ENCODE results near the gene SCN5A.

The SCN5A gene

GRCh38 chr3:38620236-38620635, 29.3 kb downstream of the SCN5A start:
- no peak for DNase-seq

DNA sequence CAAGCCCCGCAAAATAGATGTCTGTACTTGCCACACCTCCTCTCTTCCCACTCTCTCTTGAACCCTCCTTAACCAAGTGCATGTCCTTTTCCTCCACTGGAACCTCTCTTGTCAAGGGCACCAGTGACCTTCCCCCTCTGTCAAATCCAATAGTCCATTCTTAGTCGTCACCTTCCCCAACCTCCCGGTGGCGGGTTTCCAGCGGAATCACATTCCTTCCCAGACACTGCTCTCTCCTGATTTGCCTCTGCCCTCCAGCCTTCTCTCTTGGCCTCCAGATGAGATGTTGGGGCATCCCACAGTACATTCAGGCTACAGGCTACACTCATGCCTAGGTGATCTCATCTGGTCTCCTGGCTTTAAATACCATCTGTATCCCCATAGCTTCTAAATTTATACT, 31.1 kb downstream of the SCN5A start:
- no peak for DNase-seq

DNA sequence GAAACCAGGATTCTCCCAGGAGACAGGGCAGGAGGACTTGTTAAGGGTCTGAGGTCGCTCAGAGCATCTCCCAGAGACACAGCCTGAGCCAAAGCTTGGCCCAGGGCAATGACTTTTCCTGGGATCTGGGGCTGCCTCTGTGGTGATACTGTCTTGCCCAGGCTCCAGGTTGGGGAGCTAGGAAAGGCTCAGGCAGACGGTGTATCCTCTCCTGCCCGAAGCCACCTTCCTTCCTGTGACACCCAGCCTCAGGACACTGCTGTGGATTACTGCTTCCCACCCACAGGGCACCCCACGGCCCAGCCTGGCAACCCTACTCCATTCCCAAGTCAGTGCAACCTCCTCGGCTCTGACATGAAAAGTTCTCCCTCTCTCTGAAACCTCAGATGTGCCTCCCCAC, 31.9 kb downstream of the SCN5A start:
- DNase-seq, result no peak

DNA sequence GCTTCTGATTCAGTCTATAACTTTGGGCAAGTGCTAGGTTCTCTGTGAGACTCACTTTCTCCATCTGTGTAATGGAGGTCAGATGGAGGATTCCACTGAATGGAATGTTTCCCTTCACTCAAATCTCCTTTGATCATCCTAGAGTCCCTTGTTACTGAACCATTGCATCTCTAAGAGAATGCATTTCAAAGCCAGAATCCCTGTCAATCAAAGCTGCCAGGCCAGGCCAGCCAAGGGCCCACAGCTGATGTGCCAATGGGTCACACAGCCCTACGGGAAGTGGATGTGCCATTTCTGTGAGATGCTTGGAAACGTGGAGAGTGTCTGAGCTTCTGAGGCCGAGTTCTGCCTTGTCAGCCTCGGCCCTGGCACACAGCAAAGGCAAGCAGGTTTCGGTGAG, 32.4 kb downstream of the SCN5A start:
- no peak for DNase-seq

DNA sequence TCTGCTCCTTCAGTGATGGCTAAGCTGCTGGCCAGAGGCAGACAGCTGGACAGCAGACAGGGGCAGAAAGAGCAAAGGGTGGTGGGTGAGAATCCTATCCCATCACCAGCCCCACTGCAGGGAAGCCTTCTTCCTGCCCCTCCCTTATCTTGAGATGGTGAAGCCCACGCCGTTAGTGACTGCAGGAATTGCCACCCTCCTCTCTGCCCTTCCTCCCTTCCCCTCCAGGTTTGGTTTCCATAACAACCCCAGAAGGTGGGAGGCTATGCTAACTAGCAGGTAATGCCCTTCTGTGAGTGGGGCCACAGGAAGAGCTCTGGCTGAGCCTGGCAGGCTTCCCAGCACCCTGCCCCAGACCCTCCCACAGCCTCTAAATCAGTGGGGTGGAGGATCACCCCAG, 32.8 kb downstream of the SCN5A start:
- DNase-seq, result no peak

DNA sequence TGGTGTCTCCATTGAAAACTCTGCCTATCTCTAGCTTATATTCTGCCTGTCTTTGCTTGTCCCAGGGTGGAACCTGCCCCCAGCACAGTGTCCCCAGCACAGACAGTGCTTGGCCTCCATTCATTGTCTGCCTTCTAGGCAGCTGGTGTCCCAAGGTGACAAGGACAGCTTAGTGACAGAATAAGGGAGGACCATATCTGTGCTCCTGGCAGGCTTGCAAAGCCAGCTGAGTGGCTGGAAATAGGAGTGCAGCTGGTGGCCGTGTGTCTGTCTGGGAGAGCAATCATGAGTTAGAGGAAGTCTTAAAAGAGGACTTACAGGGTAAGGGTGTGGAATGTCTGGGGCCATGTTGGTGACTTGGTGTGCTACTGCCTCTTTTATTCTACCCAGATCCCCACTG, 33.4 kb downstream of the SCN5A start:
- no peak for DNase-seq

- DNase-seq, result no peak
These were observed 34.7 kb downstream of the SCN5A start for GRCh38 chr3:38614651-38615352.

GRCh38 chr3:38614091-38614490, 35.4 kb downstream of the SCN5A start:
- no peak for DNase-seq

DNA sequence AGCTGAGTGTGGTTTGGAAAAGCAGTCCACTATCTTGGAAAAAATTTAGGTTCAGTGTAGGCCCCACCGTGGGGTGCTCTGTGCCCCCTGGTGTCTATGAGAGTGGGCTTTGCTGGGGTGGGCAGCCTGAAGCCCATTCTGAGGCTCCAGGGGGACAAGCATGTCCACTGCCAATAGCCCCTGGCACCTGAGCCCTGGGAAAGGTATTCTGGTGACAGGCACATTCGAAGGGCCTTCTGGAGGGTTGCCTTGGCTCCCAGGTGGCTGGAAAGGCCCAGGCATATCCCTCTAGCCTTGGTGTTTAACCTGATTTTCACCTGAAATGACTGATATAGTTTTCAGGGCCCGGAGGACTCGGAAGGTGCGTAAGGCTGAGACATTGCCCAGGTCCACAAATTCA, 36.1 kb downstream of the SCN5A start:
- DNase-seq, result no peak

GRCh38 chr3:38611866-38612265, 37.6 kb downstream of the SCN5A start:
- no peak for DNase-seq

DNA sequence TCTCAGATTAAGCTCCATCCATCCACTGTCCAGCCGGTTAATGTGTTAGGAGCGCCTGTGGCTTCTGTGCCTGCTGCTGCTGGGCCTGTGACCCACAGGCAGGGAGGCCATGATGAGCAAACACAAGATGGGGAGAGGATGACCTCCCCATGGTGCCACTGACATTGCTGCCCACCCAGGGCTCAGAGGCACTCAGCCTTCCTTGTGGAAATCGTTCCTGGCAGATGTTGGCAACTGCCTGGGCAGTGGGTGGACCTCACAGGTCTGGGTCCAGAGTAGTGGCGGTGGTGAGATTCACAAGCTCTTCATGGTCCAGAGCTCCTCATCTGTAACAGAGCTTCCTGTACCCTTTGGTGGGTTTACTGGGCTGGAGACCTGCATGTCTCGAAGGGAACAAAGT, 38.6 kb downstream of the SCN5A start:
- DNase-seq, result no peak

GRCh38 chr3:38610436-38610835, 39.1 kb downstream of the SCN5A start:
- DNase-seq, result no peak

DNA sequence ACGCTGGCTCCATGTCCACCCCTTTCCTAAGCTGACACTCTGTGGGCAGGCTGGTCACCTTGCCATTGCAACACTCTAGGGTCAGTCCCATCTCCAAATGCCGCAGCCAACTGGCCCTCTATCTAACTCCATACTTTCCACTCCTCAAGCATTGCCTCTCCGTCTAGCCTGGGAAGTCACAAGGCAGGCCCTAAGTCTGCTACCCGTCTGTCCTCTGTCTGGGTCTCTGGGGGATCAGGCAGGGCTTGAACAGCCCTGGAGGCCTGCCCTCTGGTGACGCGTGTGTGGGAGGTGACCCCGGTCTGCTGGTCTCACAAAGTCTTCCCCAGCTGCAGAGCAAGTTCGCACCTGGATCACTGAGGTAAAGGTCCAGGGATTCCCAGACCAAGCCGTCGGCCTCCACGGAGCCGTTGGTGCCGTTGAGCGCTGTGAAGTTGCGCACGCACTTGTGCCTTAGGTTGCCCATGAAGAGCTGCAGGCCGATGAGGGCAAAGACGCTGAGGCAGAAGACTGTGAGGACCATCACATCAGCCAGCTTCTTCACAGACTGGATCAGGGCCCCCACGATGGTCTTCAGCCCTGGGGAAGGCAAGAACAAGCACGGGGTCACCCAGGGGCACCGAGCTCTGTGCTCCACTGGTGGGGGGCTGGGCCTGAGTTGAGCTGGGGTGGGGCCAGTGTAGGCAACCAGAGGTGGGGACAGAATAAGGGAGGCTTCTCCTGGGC, 39.9 kb downstream of the SCN5A start:
- DNase-seq, result no peak

GRCh38 chr3:38608961-38609360, 40.5 kb downstream of the SCN5A start:
- no peak for DNase-seq

GRCh38 chr3:38608086-38608775, 41.3 kb downstream of the SCN5A start:
- DNase-seq, result no peak

DNA sequence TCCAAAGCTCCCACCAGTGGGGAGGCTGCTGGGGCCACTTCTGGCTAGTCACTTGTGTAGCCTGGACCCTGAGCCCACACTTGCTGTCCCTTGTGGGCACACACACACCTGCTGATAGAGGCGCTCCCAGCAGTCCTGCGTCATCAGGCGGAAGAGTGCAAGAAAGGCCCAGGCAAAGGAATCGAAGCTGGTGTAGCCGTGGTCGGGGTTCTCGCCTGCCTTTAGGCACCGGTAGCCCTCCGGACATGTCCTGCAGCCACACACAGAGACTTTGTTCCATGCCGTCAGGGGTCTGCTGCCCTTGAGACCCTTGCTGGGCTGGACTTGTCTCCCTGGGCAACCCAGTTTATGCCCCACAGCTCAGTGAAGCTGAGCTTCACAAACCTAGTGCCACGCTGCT, 42.9 kb downstream of the SCN5A start:
- DNase-seq, result no peak

- no peak for DNase-seq
These were observed 43.5 kb downstream of the SCN5A start for GRCh38 chr3:38605981-38606380.

DNA sequence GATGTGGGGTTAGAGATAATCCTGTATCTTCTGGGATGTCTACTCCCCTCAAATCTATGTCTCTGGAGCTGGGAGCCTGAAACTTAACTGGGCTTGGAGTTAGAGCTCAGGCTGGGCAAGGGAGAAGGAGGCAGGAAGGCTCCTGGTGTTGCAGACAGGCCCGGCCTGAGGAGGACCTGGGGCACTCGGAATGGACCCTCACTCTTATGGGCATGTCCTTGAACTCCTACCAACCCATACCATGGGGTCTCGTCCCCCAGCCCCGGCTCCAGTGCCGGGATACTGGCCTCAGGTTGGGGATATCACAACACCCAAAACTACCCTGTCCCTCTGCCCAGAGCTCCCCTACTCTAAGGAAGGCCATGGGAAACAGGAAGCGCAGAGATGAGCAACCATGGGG, 45.2 kb downstream of the SCN5A start:
- no peak for DNase-seq

- no peak for DNase-seq
These were observed 45.8 kb downstream of the SCN5A start for GRCh38 chr3:38603731-38604131.

GRCh38 chr3:38602576-38603250, 46.8 kb downstream of the SCN5A start:
- no peak for DNase-seq

GRCh38 chr3:38601956-38602550, 47.4 kb downstream of the SCN5A start:
- DNase-seq, result no peak

DNA sequence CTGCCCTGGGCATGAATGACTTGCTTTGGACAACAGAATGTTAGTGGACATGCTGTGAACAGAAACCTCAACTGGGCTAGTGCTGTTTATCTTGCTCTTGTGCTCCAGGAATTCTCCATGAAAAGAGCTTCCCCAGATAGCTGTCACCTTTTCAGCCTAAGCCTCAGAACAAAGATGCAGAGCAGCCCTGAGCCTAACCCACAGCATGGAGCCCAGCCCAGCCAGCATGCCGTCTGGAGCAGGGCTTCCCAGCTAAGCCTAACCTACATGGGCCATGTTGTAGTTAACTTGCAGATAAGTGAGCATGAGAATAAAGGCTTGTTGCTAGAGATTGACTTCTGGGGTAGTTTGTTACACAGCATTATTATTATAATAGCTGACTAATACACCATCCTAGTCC, 48.9 kb downstream of the SCN5A start:
- no peak for DNase-seq

DNA sequence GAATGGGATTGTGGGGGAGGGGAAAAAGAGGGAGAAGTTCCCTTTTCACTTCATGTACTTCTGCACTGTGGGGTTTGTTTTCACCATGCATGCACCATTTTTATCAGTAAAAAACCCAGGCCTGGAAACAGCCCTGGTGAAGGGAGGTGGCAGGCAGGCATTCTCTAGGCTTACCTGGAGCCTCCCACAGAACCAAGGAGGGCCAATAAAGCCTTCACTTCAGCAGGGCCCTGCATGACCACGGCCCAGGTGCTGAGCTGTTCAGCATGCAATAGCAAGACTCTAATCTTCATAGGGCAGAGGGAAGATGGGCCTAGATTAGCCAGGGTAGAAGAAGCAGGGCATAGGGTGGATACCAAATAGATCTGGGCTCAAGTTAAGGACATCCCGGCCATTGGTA, 49.6 kb downstream of the SCN5A start:
- no peak for DNase-seq

All from stimulated activated CD4-positive, alpha-beta T cell treated with anti-CD3 and anti-CD28 coated beads, Interleukin-4, amount 100 ng/mL, for 4 hours (primary cell).